Kidney (tissue), 14 donors: ENCODE results near the gene COL5A2. TPM values are rescaled to one million over a fixed set of nuclear protein-coding genes. Genes with fewer than 3 reads are reported as not detected.

Source experiments
- DNase-seq, 5 donors: peaks; one replicate each; pipeline ENCODE4 v3.0.0-alpha.2; 2013 to 2020
- FAIRE-seq: peaks from 2 replicates; lab custom pipeline; 2012; peaks lifted over from hg19 to GRCh38; lab: Jason Lieb, UNC
- H3K27ac ChIP-seq, 2 donors: one replicate each; pipeline ENCODE4 v1.7.0; 2013; ENCODE audit warnings: low read depth in 2 of 2, low read length in 2 of 2, inconsistent platforms in 1 of 2
- H3K27me3 ChIP-seq: one replicate; pipeline ENCODE4 v1.7.1; 2013; ENCODE audit warnings: low read length, inconsistent platforms; ENCODE audit not compliant: control insufficient read depth, insufficient read depth
- H3K36me3 ChIP-seq, 3 donors: one replicate each; pipeline versions ENCODE4 v1.7.0 to v1.7.1; 2013; ENCODE audit warnings: low read length in 3 of 3, control low read depth in 1 of 3, inconsistent platforms in 1 of 3; ENCODE audit not compliant: insufficient read depth in 3 of 3, control insufficient read depth in 2 of 3
- H3K4me1 ChIP-seq, 3 donors: one replicate each; pipeline versions ENCODE4 v1.7.0 to v1.7.1; 2013; ENCODE audit warnings: low read length in 3 of 3, inconsistent platforms in 1 of 3, low read depth in 1 of 3; ENCODE audit not compliant: control insufficient read depth in 2 of 3, insufficient read depth in 2 of 3
- H3K4me3 ChIP-seq, 3 donors: one replicate each; pipeline versions ENCODE4 v1.7.0 to v1.8.1; 2013; ENCODE audit warnings: low read length in 3 of 3, control low read depth in 1 of 3, inconsistent platforms in 1 of 3
- H3K9ac ChIP-seq, 3 donors: one replicate each; pipeline versions ENCODE4 v1.7.0 to v1.7.1; 2013; ENCODE audit warnings: low read length in 3 of 3, control low read depth in 1 of 3, inconsistent platforms in 1 of 3
- H3K9me3 ChIP-seq, 3 donors: one replicate each; pipeline versions ENCODE4 v1.7.0 to v1.7.1; 2013; ENCODE audit warnings: low read length in 3 of 3, control low read depth in 1 of 3, inconsistent platforms in 1 of 3; ENCODE audit not compliant: control insufficient read depth in 2 of 3, insufficient read depth in 1 of 3
- CTCF ChIP-seq: IDR thresholded peaks from 3 replicates; pipeline ENCODE4 v1.5.1; 2012; ENCODE audit warnings: mild to moderate bottlenecking, moderate library complexity, borderline replicate concordance; ENCODE audit not compliant: insufficient read depth; ENCODE audit errors: extremely low read depth
- intact Hi-C: fragments of 100-400 bp; cut with DNase I; formaldehyde crosslinking; loops from one replicate; pipeline ENCODE4 v1.11.1; 2022
- polyA plus RNA-seq: library from polyadenylated mRNA; stranded (reverse); fragments of 350-450 nt; fragmentation: Illumina TruSeq; extraction: RNeasy Lipid Tissue Mini Kit (QIAGEN cat#74804); gene quantifications from one replicate; pipeline ENCODE4 v1.2.3, GENCODE V29; 2014; ENCODE audit warnings: low read depth, low replicate concordance; ENCODE audit not compliant: insufficient read depth
- total RNA-seq: library from RNA; stranded (reverse); fragmentation: NEBNext Ultra II Directional; extraction: Animal tissue kit (Norgen Biotek cat#: 25700); gene quantifications from one replicate; pipeline ENCODE4 v1.2.1, GENCODE V29; 2021
- donor health status: control.
- donor health status: control.
- donor health status: control.
- donor health status: control.
- donor health status: control.
- donor health status: DM: yes; HTN: yes; CAD: no.
- donor health status: Normal renal cell carcinoma (clear cell type).

The COL5A2 gene
- total and polyA plus RNA-seq, 2 donors from 2014 or later: 3.6 to 12.3 TPM

- peaks cover 0 to 3% (median 0%) of the 10 kb centered on the region in 3 donors for H3K9me3 ChIP-seq
- H3K9ac ChIP-seq: no peak overlapping the region
- H3K36me3 ChIP-seq: no peaks in the 10 kb centered on the region
- H3K27ac ChIP-seq: no peak overlapping the region
- no peaks in the 10 kb centered on the region for H3K4me1 ChIP-seq
- FAIRE-seq (no peak), DNase-seq (no peak)
- H3K4me3 ChIP-seq: no peak overlapping the region
- H3K27me3 ChIP-seq: no peaks in the 10 kb centered on the region
- intact Hi-C loops: no loop called here
- no peak for TF ChIP-seq CTCF
These were observed 7.5 kb downstream of the COL5A2 start for GRCh38 chr2:189171956-189172609.

- TF ChIP-seq CTCF: no peak
- no peaks in the 10 kb centered on the region for H3K36me3 ChIP-seq
- no peaks in the 10 kb centered on the region for H3K9me3 ChIP-seq
- no peak overlapping the region for H3K9ac ChIP-seq
- no peaks in the 10 kb centered on the region for H3K4me1 ChIP-seq
- no peak overlapping the region for H3K4me3 ChIP-seq
- H3K27me3 ChIP-seq: no peaks in the 10 kb centered on the region
- H3K27ac ChIP-seq: no peak overlapping the region
- DNase-seq (peak in 1 of 5 donors; percentile 26), FAIRE-seq (no peak)
- intact Hi-C loops: no loop called here
These were observed 10.6 kb downstream of the COL5A2 start for GRCh38 chr2:189168856-189169499.

- Histone ChIP-seq H3K27me3 (no peaks in the 10 kb centered on the region), H3K9me3 (no peaks in the 10 kb centered on the region), H3K9ac (no peak overlapping the region), H3K4me1 (no peaks in the 10 kb centered on the region), H3K4me3 (no peak overlapping the region), H3K36me3 (no peaks in the 10 kb centered on the region), H3K27ac (no peak overlapping the region)
- TF ChIP-seq CTCF: no peak
- DNase-seq: no peak
- FAIRE-seq: no peak
- intact Hi-C loops: no loop called here
These were observed 13.7 kb downstream of the COL5A2 start for GRCh38 chr2:189165656-189166380.
